Fibroblast of skin of left biceps (primary cell): ENCODE results near the gene LRRN4CL.

Experiments
- DNase-seq, 2 experiments: peaks; one replicate each; pipeline ENCODE4 v3.0.0-alpha.2; 2013; ENCODE audit warnings: low read depth in 2 of 2

LRRN4CL gene

DNA sequence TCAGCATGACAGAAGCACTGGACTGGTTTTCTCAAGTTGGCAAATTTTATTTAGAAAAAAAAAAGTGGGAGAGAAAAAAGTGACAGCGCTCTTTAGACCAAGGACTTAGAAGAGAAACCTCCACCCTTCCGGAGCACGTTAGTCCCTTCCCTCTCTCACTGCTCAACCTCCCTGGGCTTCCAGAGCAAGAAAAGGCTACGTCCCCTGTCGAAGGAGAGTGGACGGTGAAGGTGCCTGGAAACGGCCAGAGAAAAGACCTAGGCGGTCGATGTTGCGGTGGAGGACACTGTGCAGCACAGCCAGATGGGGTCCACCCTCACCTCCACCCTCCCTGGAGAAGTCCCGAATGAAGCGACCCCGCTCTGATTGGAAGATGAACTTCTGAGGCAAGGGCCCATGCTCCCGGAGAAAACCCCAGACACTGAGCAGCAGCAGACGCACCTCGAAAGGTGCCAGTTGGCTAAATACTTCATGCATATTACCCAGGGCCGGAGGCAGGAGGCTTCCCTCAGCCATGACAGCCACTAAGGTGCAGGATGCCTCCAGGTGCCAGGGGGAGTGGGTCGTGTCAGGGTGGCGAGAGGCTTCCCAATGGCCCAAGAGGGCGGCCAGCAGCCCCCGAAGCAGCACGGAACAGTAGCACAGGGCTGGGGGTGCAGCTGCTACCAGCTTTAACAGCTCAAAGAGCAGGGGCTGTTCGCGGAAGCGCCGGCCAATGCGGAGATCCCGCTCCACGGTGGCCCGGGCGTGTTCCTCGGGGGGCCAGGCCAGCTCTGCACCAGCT, 42.3 kb downstream of the LRRN4CL start:
- DNase-seq = no peak

DNA sequence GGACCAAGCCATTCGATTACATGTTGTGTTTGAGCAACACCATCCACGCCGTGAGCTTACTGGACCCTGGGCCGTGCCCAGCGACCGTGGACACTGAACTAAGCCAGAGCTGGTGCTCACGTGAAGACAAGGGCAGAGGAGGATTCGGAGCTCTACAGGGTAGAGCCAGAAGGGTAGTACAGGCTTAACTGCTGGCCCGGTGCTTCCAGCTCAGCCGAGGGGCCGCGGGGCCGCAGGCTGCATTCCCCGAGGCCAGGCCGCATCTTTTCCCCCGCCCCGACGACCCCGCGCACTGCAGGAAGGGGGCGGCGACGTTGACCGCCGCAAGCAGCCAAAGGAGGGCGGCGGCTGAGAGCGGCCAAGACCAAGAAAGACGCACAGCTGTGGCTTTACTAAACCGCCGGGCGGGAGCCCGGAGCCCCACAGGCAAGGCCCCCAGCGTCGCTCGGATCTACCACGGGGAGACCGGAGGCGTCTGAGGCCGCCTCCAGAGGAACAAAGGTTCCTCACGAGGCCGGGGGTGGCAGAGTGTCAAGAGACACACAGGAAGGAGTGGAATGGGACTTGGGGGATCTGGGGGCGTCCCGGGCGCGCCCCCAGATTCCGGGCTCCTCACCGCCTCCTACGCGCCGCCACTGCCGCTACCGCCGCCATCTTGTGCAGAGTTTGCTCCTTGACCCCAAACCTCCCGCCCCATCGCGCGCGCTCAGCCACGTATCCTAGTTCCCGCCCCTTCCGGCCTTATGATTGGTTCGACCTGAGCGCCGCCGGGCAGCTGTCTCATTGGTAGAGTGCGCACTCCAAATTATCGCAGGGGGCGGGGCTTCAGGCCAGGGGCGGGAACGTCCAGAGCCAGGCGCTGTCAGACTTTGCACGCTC, 43.1 kb downstream of the LRRN4CL start, which contains the start of gene GANAB:
Gene GANAB (minus strand): TSS at position 668 of the 879 bp plus-strand sequence. CDS start 14 bp downstream, at position 654.
- DNase-seq = peak; percentile 89 to 92

DNA sequence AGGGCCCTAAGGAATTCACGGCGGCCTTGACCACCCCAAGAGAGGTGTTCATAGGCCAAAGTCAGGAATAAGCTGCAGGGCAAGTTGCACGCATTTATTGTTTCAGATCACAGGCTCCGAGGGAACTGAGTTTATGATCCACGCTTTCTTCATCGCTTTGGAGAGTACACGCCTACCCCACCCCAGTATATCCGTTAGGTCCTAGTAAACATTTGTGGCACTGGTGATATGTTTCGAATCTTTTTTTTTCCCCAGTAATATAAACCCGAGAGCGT, 43.7 kb downstream of the LRRN4CL start:
- DNase-seq = no peak

DNA sequence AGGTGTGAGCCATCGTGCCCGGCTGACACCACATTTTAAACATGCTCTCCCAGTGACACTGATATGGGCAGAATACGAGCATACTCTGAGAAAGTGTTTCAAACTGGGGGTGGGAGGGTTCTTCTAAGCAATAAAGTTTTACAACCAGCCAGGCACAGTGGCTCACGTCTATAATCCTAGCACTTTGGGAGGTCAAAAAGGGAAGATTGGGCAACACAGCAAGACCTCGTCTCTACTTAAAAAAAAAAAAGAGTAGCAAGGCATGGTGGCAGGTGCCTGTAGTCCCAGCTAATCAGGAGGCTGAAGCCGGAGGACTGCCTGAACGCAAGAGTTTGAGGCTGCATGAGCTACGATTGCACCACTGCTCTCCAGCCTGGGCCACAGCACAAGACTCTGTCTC, 45.1 kb downstream of the LRRN4CL start:
- no peak for DNase-seq
